ENCODE data around the gene C1QTNF9.

C1QTNF9 gene

GRCh38 chr13:24280720-24281119 is 28.7 kb upstream of the C1QTNF9 start:
- H3K27ac ChIP-seq (ENCODE audit: low read depth, low read length): no peak overlapping the region
- H3K9me3 ChIP-seq (ENCODE audit: control insufficient read depth, insufficient read depth, low read length): no peaks in the 10 kb centered on the region
- no peaks in the 10 kb centered on the region for H3F3A ChIP-seq (ENCODE audit: control insufficient read depth, insufficient read depth)
- H3K4me2 ChIP-seq (ENCODE audit: low read length): no peak overlapping the region
- no peaks in the 10 kb centered on the region for H3K9me2 ChIP-seq (replicated peaks; ENCODE audit: control insufficient read depth, low read length)
- H3K36me3 ChIP-seq (ENCODE audit: control insufficient read depth, low read length): no peaks in the 10 kb centered on the region
- H3K4me3 ChIP-seq (ENCODE audit: low read length): no peak overlapping the region
- H4K20me1 ChIP-seq (ENCODE audit: control insufficient read depth, insufficient read depth, low read depth, low read length): no peaks in the 10 kb centered on the region
- no peaks in the 10 kb centered on the region for H3K79me2 ChIP-seq (ENCODE audit: control insufficient read depth, low read length)
- TF ChIP-seq CTCF (IDR thresholded peaks at IDR 0.05; ENCODE audit: low read depth, low read length, poor library complexity, severe bottlenecking) (no peak), EZH2phosphoT487 (IDR thresholded peaks at IDR 0.05; ENCODE audit: borderline replicate concordance, low read length) (no peak)
- no peaks in the 10 kb centered on the region for H3K27me3 ChIP-seq (ENCODE audit: control insufficient read depth, low read length)
- no peaks in the 10 kb centered on the region for H3K4me1 ChIP-seq (ENCODE audit: control insufficient read depth, low read length)

GRCh38 chr13:24281188-24282008 is 28.0 kb upstream of the C1QTNF9 start:
- Histone ChIP-seq H3K79me2 (ENCODE audit: control insufficient read depth, low read length) (no peaks in the 10 kb centered on the region), H3K27ac (ENCODE audit: low read depth, low read length) (no peak overlapping the region), H4K20me1 (ENCODE audit: control insufficient read depth, insufficient read depth, low read depth, low read length) (no peaks in the 10 kb centered on the region), H3K27me3 (ENCODE audit: control insufficient read depth, low read length) (no peaks in the 10 kb centered on the region), H3F3A (ENCODE audit: control insufficient read depth, insufficient read depth) (no peaks in the 10 kb centered on the region), H3K36me3 (ENCODE audit: control insufficient read depth, low read length) (no peaks in the 10 kb centered on the region), H3K4me2 (ENCODE audit: low read length) (no peak overlapping the region), H3K4me3 (ENCODE audit: low read length) (no peak overlapping the region), H3K4me1 (ENCODE audit: control insufficient read depth, low read length) (no peaks in the 10 kb centered on the region), H3K9me3 (ENCODE audit: control insufficient read depth, insufficient read depth, low read length) (no peaks in the 10 kb centered on the region), H3K9me2 (replicated peaks; ENCODE audit: control insufficient read depth, low read length) (no peaks in the 10 kb centered on the region)
- no peak for TF ChIP-seq EZH2phosphoT487 (IDR thresholded peaks at IDR 0.05; ENCODE audit: borderline replicate concordance, low read length)
- TF ChIP-seq CTCF (IDR thresholded peaks at IDR 0.05; ENCODE audit: low read depth, low read length, poor library complexity, severe bottlenecking): no peak

- no peaks in the 10 kb centered on the region for H3K9me3 ChIP-seq (ENCODE audit: control insufficient read depth, insufficient read depth, low read length)
- no peak for TF ChIP-seq CTCF (IDR thresholded peaks at IDR 0.05; ENCODE audit: low read depth, low read length, poor library complexity, severe bottlenecking)
- TF ChIP-seq EZH2phosphoT487 (IDR thresholded peaks at IDR 0.05; ENCODE audit: borderline replicate concordance, low read length): no peak
Observed at GRCh38 chr13:24282256-24282655, 27.1 kb upstream of the C1QTNF9 start.

More at GRCh38 chr13:24282256-24282655, 27.1 kb upstream of the C1QTNF9 start:
- no peaks in the 10 kb centered on the region for H3K9me2 ChIP-seq (replicated peaks; ENCODE audit: control insufficient read depth, low read length)
- no peak overlapping the region for H3K4me2 ChIP-seq (ENCODE audit: low read length)
- H3K36me3 ChIP-seq (ENCODE audit: control insufficient read depth, low read length): no peaks in the 10 kb centered on the region
- no peaks in the 10 kb centered on the region for H3F3A ChIP-seq (ENCODE audit: control insufficient read depth, insufficient read depth)
- H3K79me2 ChIP-seq (ENCODE audit: control insufficient read depth, low read length): no peaks in the 10 kb centered on the region
- H3K27ac ChIP-seq (ENCODE audit: low read depth, low read length): no peak overlapping the region
- H3K4me1 ChIP-seq (ENCODE audit: control insufficient read depth, low read length): no peaks in the 10 kb centered on the region
- no peaks in the 10 kb centered on the region for H3K27me3 ChIP-seq (ENCODE audit: control insufficient read depth, low read length)
- H4K20me1 ChIP-seq (ENCODE audit: control insufficient read depth, insufficient read depth, low read depth, low read length): no peaks in the 10 kb centered on the region
- H3K4me3 ChIP-seq (ENCODE audit: low read length): no peak overlapping the region

Measured in DOHH2 (cell line).